ENCODE data around the gene RTP2.
A peak's percentile ranks its signal among the peaks of the same experiment; 100 is the strongest.

The RTP2 gene

DNA sequence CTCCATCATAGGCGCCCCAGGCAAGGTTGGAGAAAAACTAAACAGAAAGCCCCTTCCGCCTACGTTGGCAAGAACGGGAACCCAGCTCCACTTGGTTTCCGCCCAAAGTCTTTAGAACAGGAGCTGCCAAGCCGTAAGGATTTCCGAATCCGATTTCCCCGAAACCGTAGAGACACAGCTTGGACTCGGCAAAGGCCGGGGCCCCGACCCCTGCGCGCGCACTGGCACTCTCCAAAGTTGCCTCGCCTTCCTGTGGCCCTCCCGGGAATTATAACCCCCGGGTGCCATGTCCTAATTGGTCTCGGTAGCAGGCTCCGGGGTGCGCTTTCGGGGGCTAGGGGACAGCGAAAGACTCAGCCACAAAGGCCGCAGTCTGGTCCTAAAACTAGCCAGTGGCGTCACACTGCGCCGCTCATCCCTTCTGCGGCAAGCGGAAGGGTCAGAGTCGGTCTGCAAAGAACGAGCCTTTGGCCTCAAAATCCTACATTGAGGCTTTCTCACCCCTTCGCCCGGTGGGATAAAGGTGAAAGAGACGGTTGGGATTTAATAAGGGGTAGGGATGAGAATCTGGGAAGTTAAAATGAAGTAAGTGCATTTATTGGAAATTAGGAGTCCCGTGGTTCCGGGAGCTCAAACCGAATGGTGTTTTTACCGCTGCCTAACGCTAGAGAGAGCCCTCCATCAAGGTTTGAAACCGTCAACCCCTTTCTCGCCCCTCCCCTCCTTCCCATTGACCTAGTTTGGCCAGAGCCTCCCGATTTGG lies 36.2 kb upstream of the RTP2 start:
- DNase-seq (ENCODE audit: low read depth), result no peak

GRCh38 chr3:187738071-187738330 lies 35.6 kb upstream of the RTP2 start:
- no peak for DNase-seq (ENCODE audit: low read depth)

GRCh38 chr3:187737368-187738070 lies 35.2 kb upstream of the RTP2 start:
- DNase-seq (ENCODE audit: low read depth), result no peak

DNA sequence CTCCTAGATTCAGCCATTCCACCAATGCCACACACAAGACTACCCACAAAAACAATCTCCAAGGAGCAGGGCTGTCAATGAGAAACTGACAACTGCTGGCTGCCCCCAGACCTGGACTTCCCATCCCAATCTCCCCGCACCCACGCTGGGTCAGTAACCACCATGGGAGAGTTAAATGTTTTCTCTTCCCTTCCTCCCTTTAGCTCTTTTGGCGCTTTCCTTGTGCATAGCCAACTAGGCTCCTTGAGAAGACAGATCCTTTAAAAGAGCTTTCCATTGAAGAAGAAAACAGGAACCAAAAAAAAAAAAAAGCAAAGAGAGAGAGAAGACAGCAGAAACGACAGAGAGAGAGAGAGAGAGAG lies 34.6 kb upstream of the RTP2 start:
- DNase-seq (ENCODE audit: low read depth), result no peak

GRCh38 chr3:187736418-187736871 lies 34.1 kb upstream of the RTP2 start:
- DNase-seq (ENCODE audit: low read depth), result no peak

GRCh38 chr3:187735837-187736236 lies 33.5 kb upstream of the RTP2 start:
- DNase-seq (ENCODE audit: low read depth), result no peak

DNA sequence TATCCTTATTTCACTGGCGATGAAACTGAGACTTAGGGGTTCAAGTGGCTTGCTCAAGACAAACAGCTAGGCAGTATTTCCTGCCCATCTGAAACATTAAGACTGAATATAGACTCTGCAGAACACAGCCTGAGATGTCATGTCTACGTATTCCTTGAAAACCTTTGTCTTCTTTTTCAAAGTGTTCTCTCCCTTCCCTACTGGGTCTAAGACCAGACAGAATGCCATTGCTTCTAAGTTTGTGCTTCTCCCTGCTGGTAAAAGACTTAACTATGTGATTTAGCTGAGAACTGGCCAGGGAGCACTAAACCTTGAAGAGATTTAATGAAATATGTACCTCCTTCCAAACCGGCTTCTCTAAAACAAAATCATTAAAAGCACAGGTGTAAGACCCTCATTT lies 33.0 kb upstream of the RTP2 start:
- DNase-seq (ENCODE audit: low read depth), result no peak

GRCh38 chr3:187734841-187735240 lies 32.5 kb upstream of the RTP2 start:
- DNase-seq (ENCODE audit: low read depth), result no peak

GRCh38 chr3:187733371-187733770 lies 31.0 kb upstream of the RTP2 start:
- no peak for DNase-seq (ENCODE audit: low read depth)

GRCh38 chr3:187729598-187729997 lies 27.2 kb upstream of the RTP2 start:
- DNase-seq (ENCODE audit: low read depth), result no peak

DNA sequence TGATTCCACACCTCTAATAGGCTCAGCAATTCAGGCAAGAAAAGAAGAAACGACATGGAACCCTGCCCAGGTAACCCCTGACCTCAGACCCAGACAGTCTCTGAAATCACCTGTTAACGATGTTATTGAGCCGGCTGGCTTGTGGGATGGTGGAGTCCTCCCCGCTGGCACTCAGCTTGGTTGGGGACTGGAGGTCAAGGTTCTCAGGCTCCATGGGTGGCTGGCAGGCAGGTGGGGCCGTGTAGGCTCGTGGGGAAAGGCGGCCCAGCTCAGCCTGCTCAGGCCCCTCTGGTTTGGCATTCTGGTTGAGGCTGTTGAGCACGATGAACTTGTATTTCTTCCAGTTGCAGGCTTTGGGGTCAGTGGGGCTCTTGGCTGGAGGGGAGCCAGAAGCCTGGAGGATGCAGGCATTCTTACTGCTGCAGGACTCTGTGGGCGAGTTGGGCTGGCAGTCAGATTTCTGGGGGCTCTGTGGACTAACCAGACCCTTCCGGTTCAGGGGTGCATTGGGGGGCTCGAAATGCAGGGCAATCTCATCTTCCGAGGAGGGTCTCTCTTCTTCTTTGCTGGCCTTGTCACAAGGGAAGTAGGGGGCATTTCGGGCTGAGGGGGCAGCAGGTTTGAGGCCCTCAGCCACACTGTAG lies 26.7 kb upstream of the RTP2 start:
- DNase-seq (ENCODE audit: low read depth), result no peak

DNA sequence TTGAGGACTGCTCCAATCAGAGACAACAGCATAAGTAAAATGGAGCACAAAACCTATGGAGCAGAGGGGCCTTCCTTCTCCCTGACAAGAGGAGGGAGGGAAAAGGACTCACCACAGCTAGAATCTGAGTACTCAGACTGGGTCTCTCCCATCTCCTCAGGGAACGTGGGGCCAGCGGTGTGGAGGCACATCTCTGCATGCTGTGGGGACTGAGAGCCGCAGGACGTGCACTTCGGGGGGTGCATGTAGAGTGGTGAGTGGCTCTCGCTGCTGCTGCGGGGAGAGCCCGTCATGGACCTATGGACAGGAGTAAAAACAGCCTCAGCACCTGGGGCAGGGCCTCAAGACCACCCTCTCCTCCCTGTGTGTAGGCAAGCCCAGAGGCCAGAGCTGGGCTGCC lies 25.9 kb upstream of the RTP2 start:
- DNase-seq (ENCODE audit: low read depth), result no peak

- DNase-seq (ENCODE audit: low read depth), result no peak
Measured at GRCh38 chr3:187726564-187726963, 24.2 kb upstream of the RTP2 start.

DNA sequence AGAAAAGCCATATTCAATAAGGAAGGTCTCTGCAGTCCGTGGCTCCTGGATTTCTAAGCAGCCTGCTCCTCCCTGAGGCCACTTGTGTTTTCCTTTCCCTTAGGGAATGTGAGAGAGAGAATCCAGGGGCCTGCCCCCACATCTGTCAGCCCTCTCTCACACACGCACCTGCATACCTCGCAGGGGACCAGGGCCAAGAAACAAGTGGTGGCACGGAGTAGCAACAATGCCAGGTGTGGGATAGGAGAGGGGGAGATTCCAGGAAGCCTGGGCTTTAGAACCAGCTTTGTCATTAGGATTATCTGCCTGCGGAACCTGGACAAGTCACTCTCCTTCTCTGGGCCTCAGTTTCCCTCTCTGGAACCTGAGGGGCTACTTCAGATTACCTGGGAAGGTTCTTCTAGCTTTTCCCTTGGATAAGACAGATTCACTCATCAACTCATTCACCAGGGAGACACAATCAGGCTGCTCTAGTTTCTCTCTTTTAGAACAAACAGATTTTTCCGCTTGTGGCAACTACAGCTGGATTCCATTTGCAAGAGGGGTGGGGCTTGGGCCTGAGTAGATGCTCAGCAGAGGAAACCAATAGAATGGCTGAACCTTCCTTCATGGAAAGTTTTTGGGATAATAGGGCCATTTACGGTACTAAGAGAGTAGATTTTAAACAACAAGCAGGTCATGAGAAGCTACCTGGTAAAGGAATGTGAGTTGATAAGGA lies 23.5 kb upstream of the RTP2 start:
- no peak for DNase-seq (ENCODE audit: low read depth)

- no peak for DNase-seq (ENCODE audit: low read depth)
Measured at GRCh38 chr3:187725224-187725623, 22.9 kb upstream of the RTP2 start.

DNA sequence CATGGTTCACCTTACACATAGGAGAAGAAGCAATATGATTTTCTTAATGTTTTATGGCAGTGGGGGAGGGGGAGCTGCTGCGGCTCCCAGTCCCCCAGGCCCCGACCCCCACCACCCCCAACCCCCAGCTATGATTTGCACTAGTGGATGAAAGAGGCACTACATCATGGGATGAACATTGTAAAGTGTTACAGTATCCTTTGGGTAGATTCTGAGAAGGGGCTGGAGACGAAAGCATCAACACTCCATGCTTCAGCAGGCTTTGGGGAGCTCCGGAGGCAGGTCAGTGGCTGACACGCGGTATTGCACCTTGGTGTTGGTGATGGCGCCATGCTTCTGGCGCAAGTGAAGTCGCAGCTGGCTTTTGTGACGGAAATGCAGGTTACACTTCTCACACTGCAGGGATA lies 19.9 kb upstream of the RTP2 start:
- no peak for DNase-seq (ENCODE audit: low read depth)

DNA sequence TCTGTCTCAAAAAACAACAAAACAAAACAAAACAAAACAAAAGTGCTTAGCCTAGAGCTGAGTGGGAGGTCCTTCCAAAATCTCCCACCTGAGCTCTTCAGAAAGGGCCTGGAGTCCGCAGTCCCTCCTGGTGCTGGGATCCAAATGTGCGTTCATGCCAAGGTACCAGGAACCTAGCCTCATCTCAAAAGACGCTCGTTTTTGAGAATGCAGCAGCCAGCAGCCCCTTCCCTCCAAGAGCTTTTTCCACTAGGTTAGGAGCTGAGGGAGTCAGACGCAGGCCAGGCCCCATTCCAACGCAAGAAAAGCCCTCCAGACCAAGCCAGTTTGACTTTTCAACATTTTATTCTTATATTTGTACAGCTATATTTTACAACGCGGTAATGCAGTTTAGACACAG lies 18.7 kb upstream of the RTP2 start:
- DNase-seq (ENCODE audit: low read depth), result no peak

DNA sequence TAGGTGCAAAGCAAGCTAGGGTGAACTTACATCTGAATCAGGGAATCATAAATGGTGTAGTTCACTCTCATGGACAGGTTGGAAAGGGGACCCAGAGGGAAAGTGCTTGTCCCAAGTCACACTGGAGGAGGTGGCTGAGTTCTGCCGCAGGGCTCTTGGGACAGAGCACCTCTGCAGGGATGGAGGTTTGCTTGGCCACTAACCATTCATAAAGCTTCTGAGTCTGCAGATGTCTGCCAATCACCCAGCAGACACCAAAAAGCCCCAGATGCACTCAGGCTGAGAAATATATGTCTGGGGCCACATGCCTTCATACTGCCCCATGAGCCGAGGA lies 17.9 kb upstream of the RTP2 start:
- no peak for DNase-seq (ENCODE audit: low read depth)

- DNase-seq (ENCODE audit: low read depth), result no peak
Measured at GRCh38 chr3:187719628-187720336, 17.4 kb upstream of the RTP2 start.

GRCh38 chr3:187718802-187719201 lies 16.4 kb upstream of the RTP2 start:
- DNase-seq (ENCODE audit: low read depth), result no peak

DNA sequence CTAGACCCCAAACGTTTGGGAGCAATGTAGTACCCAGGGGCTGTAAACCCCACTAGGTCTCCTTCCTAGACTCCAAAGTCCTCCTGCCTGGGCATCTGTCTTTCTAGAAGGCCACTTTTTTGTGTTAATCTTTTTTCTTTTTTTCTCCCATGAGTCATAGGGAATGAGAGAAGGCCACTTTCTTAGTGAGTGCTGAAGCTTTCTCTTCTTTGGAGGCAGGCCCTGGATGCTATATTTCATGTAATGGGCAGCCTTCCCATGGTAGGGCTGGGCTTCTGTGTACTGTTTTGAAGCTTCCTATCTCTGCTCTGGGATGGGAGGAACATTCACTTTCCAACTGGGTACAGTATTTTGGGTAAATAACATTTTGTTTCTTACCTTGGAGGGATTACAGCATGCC lies 15.2 kb upstream of the RTP2 start:
- no peak for DNase-seq (ENCODE audit: low read depth)

- DNase-seq (ENCODE audit: low read depth), result peak; percentile 58
Measured at GRCh38 chr3:187714404-187714979, 12.1 kb upstream of the RTP2 start.

Measured in stimulated activated CD8-positive, alpha-beta memory T cell treated with anti-CD3 and anti-CD28 coated beads, Interleukin-4, amount 100 ng/mL, for 24 hours (primary cell).